WTC11 (cell line): ENCODE data around the gene ACVR1B.

Source experiments
- CTCF ChIP-seq: fragments of 200-600 bp; IDR thresholded peaks from 2 replicates; pipeline ENCODE4 v1.8.0; 2022; ENCODE audit warnings: antibody characterized with exemption
- MXD4 ChIP-seq: fragments of 250-450 bp; sonication (Bioruptor Pico); IDR thresholded peaks from 2 replicates; pipeline ENCODE4 v1.8.0; 2021; ENCODE audit warnings: mild to moderate bottlenecking, moderate library complexity, borderline replicate concordance

DNA sequence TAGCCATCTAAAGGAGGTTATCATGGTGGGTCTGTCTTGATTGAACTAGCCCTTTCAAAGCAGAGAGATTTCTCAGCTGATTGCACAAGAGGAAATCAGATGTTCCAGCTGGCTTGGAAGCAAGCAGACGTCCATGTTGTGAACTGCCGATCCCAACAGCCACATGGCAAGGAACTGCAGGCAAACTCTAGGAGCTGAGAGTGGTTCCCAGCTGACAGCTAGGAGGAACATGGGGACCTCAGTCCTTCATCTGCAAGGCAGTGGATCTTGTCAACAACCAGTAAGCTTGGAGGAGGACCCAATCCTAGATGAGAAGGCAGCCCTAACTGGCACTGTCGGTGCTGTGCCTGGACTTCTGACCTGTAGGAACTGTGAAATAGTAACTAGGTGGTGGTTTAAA is 7.7 kb downstream of the ACVR1B start:
- TF ChIP-seq CTCF (no peak), MXD4 (CRISPR knock-in tag) (no peak)
